ENCODE data around the gene PLXNA2. TPM values are rescaled to one million over a fixed set of nuclear protein-coding genes. Genes with fewer than 3 reads are reported as not detected.

Gene PLXNA2
- total and polyA plus RNA-seq, 2 of the 8 experiments (the other 6 are each of a cell fraction or from before 2014, with no cell fraction given): 0.33 to 1.5 TPM

DNA sequence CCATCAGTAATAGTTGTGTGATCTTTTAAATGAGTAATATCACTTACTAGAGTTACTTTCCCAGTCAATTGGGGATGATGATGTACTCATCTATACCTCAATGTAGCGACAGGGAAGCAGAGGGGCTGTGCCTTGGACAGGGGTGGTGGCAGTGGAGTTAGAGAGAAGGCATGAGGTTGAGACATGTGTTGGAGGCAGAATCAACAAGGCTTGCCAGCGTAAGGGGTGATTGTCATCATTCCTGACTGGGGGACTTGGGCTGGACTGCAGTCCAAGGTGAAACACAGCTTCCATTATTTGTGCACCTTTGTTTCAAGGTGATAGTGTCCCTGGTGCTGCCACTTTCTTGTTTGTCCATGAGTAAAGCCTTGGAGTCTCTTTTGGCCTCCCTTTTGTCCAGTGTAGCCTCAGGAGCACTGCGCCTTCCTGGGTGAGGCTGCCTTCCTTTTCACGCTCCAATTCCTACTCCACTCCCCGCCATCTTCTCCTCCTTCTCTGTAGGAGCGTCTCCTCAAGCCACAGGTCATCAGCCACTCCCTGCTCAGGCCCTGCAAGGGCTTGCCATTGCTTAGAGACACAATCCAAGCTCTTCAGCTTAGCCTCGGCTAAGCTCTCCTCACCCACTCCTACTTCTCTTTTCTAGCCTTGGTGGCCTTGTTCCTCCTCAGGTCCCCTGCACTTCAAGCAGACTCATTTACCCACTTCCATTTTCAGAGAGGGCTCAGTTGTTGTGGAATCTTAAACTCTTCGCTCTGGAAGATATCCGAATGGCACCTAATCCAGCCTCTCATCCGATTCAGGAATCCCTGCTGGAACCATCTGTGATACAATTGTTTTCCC lies 255.6 kb downstream of the PLXNA2 start:
- no peak overlapping the region for H2AK5ac ChIP-seq (ENCODE audit: low read depth, low read length)
- H3K23ac ChIP-seq (ENCODE audit: insufficient read length): no peak overlapping the region
- H3K18ac ChIP-seq (ENCODE audit: extremely low read depth, low read length): no peak overlapping the region
- H3K27me3 ChIP-seq (replicated peaks in 1 of 4; ENCODE audit: control insufficient read depth in 3 of 4, extremely low read depth in 1 of 4, insufficient read depth in 3 of 4, low read length in 3 of 4): no peaks in the 10 kb centered on the region
- no peak overlapping the region for H2BK12ac ChIP-seq (ENCODE audit: low read depth, low read length)
- no peak overlapping the region for H2BK20ac ChIP-seq (ENCODE audit: low read length)
- H2BK15ac ChIP-seq (ENCODE audit: low read length): no peak overlapping the region
- H4K8ac ChIP-seq (ENCODE audit: extremely low read depth, insufficient read depth, low read length): no peak overlapping the region
- H2BK120ac ChIP-seq (replicated peaks; ENCODE audit: low read depth, low read length): no peak overlapping the region
- no peak overlapping the region for H2BK5ac ChIP-seq (ENCODE audit: low read depth, low read length)
- DNase-seq (ENCODE audit: low read depth in 1 of 2, low spot score in 2 of 2) (no peak), FAIRE-seq (no peak)
- no peaks in the 10 kb centered on the region; a peak in 1 of 7 replicates for H3K4me1 ChIP-seq (replicated peaks in 1 of 4; ENCODE audit: control insufficient read depth in 3 of 4, insufficient read depth in 4 of 4, low read length in 3 of 4)
- H3K27ac ChIP-seq (ENCODE audit: low read depth, low read length): no peak overlapping the region
- H3K4me3 ChIP-seq (ENCODE audit: extremely low read depth in 1 of 4, insufficient read depth in 2 of 4, low read depth in 3 of 4, low read length in 4 of 4): no peak overlapping the region
- no peaks in the 10 kb centered on the region for H4K20me1 ChIP-seq (replicated peaks in 1 of 2; ENCODE audit: control insufficient read depth in 1 of 2, insufficient read depth in 2 of 2, low read length in 2 of 2)
- H3K79me1 ChIP-seq (ENCODE audit: low read depth, low read length): no peaks in the 10 kb centered on the region
- H3K79me2 ChIP-seq (ENCODE audit: control insufficient read depth in 1 of 2, insufficient read depth in 2 of 2, low read length in 2 of 2): no peaks in the 10 kb centered on the region
- H3K4me2 ChIP-seq (ENCODE audit: insufficient read depth in 1 of 2, low read depth in 2 of 2, low read length in 2 of 2): no peak overlapping the region
- H3K23me2 ChIP-seq (ENCODE audit: low read depth, low read length): no peaks in the 10 kb centered on the region
- H3K56ac ChIP-seq (replicated peaks; ENCODE audit: insufficient read length, low read depth, low read length): no peak overlapping the region
- no peak overlapping the region for H2AFZ ChIP-seq (ENCODE audit: low read length)
- no peaks in the 10 kb centered on the region for H3K9me3 ChIP-seq (ENCODE audit: insufficient read depth in 2 of 2, low read depth in 1 of 2, low read length in 1 of 2)
- H4K91ac ChIP-seq (replicated peaks; ENCODE audit: insufficient read length, low read length): no peak overlapping the region
- POLR2A ChIA-PET (ENCODE audit: partially characterized antibody): no interaction called here
- CTCF ChIA-PET (ENCODE audit: partially characterized antibody): interaction anchor here (0.8 to 1.8 kb wide), 2 partner anchors 9 to 54 kb away, joined by 3 to 11 read pairs; no protein-coding TSS in a partner anchor
- H3K14ac ChIP-seq (ENCODE audit: insufficient read length): no peak overlapping the region
- whole genome bisulfite sequencing, 2 experiments (ENCODE audit: extremely low coverage in 1 of 2, insufficient coverage in 1 of 2, insufficient read length in 1 of 2, insufficient replicate concordance in 2 of 2, low coverage in 1 of 2, low lambda C conversion rate in 2 of 2, missing lambda C conversion rate in 1 of 2): 99% methylated on average over 10 of the region's 10 CpGs; no CpG with 5 or more reads in 1 of the 2 experiments
- no peak overlapping the region for H3K9ac ChIP-seq (replicated peaks in 1 of 4; ENCODE audit: extremely low read depth in 1 of 4, low read depth in 3 of 4, low read length in 3 of 4)
- H3K4ac ChIP-seq (replicated peaks; ENCODE audit: insufficient read length, low read depth, low read length): no peak overlapping the region
- H4K5ac ChIP-seq (ENCODE audit: insufficient read length, low read depth, low read length): no peak overlapping the region
- no peaks in the 10 kb centered on the region for H3K36me3 ChIP-seq (ENCODE audit: control insufficient read depth in 2 of 4, insufficient read depth in 4 of 4, low read length in 3 of 4)
- no peak for TF ChIP-seq KDM4A (IDR thresholded peaks at IDR 0.05; ENCODE audit: low read depth, low read length, severe bottlenecking)
- no peak for TF ChIP-seq CEBPB (IDR thresholded peaks at IDR 0.05; ENCODE audit: low read depth, low read length)
- no peak for TF ChIP-seq SP1 (IDR thresholded peaks at IDR 0.05; ENCODE audit: low read depth, low read length)
- no peak for TF ChIP-seq RNF2 (IDR thresholded peaks at IDR 0.05; ENCODE audit: borderline replicate concordance, low read depth, low read length, missing control alignments, poor library complexity, severe bottlenecking)
- TF ChIP-seq HDAC2 (IDR thresholded peaks at IDR 0.05; ENCODE audit: borderline replicate concordance in 1 of 2, low read depth in 2 of 2, low read length in 2 of 2): no peak
- TF ChIP-seq SP2 (IDR thresholded peaks at IDR 0.05; ENCODE audit: low read length): no peak
- TF ChIP-seq CBX8 (IDR thresholded peaks at IDR 0.05; ENCODE audit: borderline replicate concordance, low read depth, low read length): no peak
- TF ChIP-seq TEAD4 (IDR thresholded peaks at IDR 0.05; ENCODE audit: low read depth, low read length): no peak
- TF ChIP-seq, protein P1, sequence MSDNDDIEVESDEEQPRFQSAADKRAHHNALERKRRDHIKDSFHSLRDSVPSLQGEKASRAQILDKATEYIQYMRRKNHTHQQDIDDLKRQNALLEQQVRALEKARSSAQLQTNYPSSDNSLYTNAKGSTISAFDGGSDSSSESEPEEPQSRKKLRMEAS (IDR thresholded peaks at IDR 0.05): no peak
- no peak for TF ChIP-seq KDM5A (IDR thresholded peaks at IDR 0.05; ENCODE audit: low read length)
- no peak for TF ChIP-seq SP4 (IDR thresholded peaks at IDR 0.05; ENCODE audit: low read length)
- no peak for TF ChIP-seq POLR2AphosphoS5 (IDR thresholded peaks at IDR 0.05; ENCODE audit: low read depth, low read length)
- TF ChIP-seq CBX5 (IDR thresholded peaks at IDR 0.05; ENCODE audit: low read depth, low read length): no peak
